Measurements from ENCODE around the gene PIWIL4. TPM values are rescaled to one million over a fixed set of nuclear protein-coding genes. Genes with fewer than 3 reads are reported as not detected.
"Not testable (repeated sequence)": the region's sequence is repeated elsewhere in the genome, so short reads cannot be mapped to it uniquely, and the experiment has no call there.

Gene PIWIL4
- total RNA-seq, 2 donors from 2014 or later = 0.16 to 0.35 TPM

DNA sequence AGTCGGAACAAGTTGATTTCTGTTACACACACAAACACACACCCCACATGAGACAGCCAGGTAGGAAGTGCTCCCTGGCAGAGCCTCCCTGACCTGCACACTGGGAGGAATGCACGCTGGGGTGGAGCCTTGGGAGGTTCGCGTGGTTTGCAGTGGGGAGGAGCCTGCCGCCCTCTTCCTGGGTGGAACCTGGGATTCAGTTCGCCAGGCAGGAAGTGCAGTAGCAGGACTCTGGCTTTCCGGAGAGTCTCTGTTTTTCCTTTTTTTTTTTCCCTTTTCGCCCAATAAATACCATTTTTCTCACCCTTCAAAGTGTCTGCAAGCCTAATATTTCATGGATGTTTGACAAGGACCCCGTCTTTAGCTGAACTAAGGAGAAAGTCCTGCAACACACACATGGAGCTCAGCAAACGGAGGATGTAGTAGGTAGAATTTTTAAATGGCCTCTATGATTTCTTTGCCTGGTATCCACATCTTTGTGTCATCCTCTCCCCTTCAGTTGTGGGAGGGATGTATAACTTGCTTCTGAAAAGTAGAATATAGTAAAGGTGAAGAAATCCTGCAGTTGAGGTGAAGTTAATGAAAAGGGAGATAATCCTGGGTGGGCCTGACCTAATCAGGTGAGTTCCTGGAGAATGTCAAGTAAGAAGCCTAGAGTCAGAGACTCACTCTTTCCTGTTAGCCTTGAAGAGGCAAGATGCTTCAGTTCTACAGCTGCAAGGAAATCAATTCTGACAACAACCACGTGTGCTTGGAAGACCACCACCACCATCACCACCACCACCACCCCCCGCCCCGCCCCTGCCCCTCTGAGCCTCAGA, 72.9 kb downstream of the PIWIL4 start:
- DNase-seq (ENCODE audit: low spot score in 2 of 2) = no peak
- ATAC-seq = no peak
- Mint-ChIP-seq H3K9me3 (peaks cover 0 to 4% of the 10 kb centered on the region in 2 donors), H3K27ac (no peak overlapping the region), H3K36me3 (no peaks in the 10 kb centered on the region)

DNA sequence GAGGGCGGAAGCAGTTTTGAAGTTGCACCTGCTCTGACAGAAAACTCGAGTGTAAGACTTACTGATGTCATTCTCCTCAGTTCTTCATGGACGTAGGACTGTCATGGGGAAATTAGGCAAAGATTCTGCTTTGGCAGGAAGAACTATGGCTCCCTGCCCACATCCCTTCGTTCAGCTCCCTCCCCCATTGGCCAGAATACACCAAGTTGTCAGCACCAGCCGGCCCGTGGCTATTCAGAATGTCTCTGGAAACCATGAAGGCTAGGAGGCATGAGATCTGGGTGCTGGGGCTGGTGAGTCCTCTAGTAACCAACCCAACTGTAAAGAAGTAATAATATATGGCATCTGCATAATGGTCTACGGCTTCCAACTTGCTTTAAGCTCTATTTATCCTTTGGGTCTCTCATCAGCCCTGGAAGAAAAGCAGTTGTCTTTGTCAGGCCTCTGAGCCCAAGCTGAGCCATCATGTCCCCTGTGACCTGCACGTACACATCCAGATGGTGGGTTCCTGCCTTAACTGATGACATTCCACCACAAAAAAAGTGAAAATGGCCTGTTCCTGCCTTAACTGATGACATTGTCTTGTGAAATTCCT, 74.1 kb downstream of the PIWIL4 start:
- Mint-ChIP-seq H3K36me3 (no peaks in the 10 kb centered on the region), H3K9me3 (peaks cover 0 to 4% of the 10 kb centered on the region in 2 donors), H3K27ac (no peak overlapping the region)
- ATAC-seq (no peak), DNase-seq (ENCODE audit: low spot score in 2 of 2) (no peak)

DNA sequence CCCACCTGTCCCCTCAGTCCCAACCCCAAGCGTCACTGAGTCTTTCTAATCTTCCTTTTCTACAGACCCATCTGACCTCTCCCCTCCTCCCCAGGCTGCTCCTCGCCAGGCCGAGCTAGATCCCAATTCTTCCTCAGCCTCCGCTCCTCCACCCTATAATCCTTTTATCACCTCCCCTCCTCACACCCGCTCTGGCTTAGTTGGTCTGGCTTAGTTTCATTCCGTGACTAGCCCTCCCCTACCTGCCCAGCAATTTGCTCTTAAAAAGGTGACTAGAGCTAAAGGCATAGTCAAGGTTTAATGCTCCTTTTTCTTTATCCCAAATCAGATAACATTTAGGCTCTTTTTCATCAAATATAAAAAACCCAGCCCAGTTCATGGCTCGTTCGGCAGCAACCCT, 76.0 kb downstream of the PIWIL4 start:
- H3K27ac Mint-ChIP-seq; H3K9me3 Mint-ChIP-seq; H3K36me3 Mint-ChIP-seq; DNase-seq (ENCODE audit: low spot score in 2 of 2); ATAC-seq: not testable (repeated sequence)

DNA sequence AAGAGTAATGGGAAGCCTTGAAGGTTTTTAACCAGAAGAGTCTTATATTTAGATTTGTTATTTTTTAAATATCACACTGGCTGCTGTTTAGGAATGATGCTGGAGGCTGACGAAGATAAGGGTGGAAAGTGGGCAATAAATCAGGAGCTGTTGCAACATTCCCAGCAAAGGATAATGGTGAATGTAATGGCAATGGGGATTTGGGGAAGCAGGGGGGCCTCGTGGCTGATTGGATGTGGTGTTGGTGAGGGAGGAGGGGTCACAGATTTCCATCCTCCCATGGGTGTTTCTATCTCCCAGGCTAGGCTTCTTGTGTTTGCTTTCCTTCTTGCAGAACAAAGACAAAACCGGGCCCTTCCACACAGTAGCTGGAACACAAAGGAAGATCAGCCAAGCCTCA, 80.8 kb downstream of the PIWIL4 start:
- DNase-seq (ENCODE audit: low spot score in 2 of 2) = no peak
- H3K9me3 Mint-ChIP-seq = no peaks in the 10 kb centered on the region
- ATAC-seq = no peak
- H3K27ac Mint-ChIP-seq = no peak overlapping the region
- no peaks in the 10 kb centered on the region for H3K36me3 Mint-ChIP-seq

DNA sequence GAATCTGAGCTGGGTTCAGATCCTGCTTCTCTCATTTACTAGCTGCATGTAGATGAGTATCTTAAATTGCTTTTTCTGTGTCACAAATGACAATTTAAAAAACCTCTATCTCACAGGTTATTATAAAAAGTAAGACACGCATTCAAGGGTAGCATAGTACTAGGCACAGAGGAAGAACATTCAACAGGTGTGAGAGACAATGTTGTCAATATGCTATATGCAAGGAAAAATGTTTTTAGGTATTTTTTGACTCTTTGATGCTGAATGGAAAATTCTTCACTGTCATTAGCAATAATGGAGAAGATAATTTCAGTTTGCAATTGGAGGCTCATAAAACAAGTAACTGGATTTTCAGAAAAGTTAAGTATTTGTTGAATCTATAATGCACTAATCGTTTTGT, 81.6 kb downstream of the PIWIL4 start:
- ATAC-seq (no peak), DNase-seq (ENCODE audit: low spot score in 2 of 2) (no peak)
- Mint-ChIP-seq H3K27ac (no peak overlapping the region), H3K9me3 (no peaks in the 10 kb centered on the region), H3K36me3 (no peaks in the 10 kb centered on the region)

DNA sequence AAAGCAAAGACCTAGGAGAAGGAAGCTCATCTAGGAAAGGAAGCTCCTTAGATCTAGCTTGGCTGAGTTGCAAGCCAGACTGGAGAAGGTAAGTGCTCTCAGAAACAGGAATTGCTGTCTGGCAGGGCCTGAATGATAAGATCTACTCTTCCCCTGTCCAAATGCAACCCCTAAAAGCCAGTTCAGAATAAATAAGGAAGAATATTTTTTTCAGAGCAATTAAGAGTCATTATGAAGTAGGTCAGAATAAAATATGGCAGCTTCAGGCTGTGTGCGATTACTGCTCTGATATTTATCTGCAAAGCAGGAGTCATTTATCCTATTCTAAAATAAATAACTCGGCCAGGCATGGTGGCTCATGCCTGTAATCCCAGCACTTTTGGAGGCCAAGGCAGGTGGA, 82.1 kb downstream of the PIWIL4 start:
- Mint-ChIP-seq H3K27ac (no peak overlapping the region), H3K36me3 (no peaks in the 10 kb centered on the region), H3K9me3 (no peaks in the 10 kb centered on the region)
- DNase-seq (ENCODE audit: low spot score in 2 of 2) (no peak), ATAC-seq (no peak)

DNA sequence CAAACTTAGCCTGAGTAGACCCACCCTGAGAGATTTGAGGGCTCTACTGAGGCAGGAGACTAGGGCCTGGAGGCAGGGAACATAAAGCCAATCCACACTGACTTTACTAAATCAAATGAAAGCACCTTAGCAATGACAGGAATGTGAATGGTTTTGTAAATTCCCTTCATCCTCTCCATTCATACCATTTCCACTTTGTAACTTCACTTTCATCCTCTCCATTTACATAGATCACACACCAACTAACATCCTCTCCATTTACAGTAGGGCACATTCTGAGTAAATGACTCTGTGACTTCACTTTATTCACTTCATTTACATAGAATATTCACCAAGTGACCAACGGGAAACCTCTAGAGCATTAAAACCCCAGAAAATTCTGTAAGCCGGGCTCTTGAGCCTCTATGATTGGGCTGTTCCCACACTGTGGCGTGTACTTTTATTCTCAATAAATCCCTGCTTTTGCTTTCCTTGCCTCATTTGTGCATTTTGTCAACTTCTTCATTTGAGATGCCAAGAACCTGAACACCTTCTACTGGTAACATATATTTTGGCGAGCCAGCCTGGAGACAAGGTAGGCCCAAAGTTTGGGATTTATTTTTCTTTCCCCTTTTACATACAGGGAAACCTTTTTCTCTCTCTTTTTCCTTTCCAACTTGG, 82.9 kb downstream of the PIWIL4 start:
- Mint-ChIP-seq H3K27ac (no peak overlapping the region), H3K36me3 (no peaks in the 10 kb centered on the region), H3K9me3 (no peaks in the 10 kb centered on the region)
- ATAC-seq (no peak), DNase-seq (ENCODE audit: low spot score in 2 of 2) (no peak)

DNA sequence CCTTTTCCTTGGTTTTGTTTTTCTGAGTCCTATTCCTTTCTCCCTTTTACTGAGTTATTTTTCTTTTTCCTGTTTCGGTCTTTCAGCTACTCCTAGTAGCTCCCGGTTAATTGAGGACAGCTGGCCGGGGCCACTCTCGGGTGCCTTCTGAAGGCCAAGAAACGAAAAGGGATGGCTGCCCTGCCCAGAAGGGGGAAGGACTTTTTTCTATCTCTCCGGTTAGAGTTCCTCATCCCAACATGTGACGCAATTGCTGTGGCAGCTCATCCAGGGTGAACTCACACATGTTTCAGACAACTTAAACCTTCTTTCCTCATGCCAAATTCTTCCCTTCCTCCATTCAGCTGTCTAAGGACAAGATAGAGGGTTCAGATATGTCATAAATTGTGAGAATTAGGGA, 83.6 kb downstream of the PIWIL4 start:
- no peak for DNase-seq (ENCODE audit: low spot score in 2 of 2)
- Mint-ChIP-seq H3K36me3 (no peaks in the 10 kb centered on the region), H3K9me3 (no peaks in the 10 kb centered on the region), H3K27ac (no peak overlapping the region)
- ATAC-seq = no peak

DNA sequence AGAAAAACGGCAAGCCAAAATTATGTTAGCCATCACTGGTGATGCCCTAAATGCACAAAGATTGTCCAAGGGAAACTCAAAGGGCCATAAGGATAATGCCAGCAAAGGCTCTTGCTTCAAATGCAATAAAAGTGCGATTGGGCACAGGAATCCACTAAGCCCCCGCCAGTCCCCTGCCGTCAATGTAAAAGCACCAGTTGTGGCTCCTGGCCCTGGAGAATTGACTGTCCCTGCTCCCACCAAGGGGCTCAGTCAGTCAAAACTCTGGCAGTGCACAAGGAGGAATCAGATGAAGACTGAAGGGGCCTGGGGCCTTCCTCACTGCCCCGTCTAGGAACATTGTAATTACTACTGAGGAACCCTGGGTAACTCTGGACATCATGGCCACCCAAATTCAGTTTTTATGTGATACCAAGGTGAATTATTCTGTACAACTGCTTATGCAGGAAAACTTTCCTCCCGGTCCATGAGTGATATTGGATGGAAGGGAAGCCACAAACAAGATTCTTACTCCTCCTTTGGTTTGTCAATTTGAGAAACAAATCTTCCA, 85.6 kb downstream of the PIWIL4 start:
- no peaks in the 10 kb centered on the region for H3K36me3 Mint-ChIP-seq
- DNase-seq (ENCODE audit: low spot score in 2 of 2) (no peak), ATAC-seq (no peak)
- no peaks in the 10 kb centered on the region for H3K9me3 Mint-ChIP-seq
- no peak overlapping the region for H3K27ac Mint-ChIP-seq

DNA sequence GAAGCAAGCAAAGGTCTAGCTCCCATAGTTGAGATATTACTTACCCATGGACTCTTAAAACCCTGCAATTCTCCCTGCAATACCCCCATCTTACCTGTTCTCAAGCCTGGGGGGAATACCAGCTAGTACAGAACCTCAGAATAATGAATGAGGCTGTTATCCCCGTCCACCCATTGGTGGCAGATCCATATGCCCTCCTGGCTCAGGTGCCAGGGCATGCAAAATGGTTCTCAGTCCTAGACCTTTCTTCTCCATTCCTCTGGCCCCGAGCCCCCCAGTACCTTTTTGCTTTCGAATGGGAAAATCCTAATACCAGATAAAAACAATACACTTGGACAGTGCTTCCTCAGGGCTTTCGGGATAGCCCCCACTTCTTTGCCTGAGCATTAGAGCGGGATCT, 86.4 kb downstream of the PIWIL4 start:
- H3K36me3 Mint-ChIP-seq = no peaks in the 10 kb centered on the region
- no peak for ATAC-seq
- H3K27ac Mint-ChIP-seq = no peak overlapping the region
- no peaks in the 10 kb centered on the region for H3K9me3 Mint-ChIP-seq
- DNase-seq (ENCODE audit: low spot score in 2 of 2) = no peak

DNA sequence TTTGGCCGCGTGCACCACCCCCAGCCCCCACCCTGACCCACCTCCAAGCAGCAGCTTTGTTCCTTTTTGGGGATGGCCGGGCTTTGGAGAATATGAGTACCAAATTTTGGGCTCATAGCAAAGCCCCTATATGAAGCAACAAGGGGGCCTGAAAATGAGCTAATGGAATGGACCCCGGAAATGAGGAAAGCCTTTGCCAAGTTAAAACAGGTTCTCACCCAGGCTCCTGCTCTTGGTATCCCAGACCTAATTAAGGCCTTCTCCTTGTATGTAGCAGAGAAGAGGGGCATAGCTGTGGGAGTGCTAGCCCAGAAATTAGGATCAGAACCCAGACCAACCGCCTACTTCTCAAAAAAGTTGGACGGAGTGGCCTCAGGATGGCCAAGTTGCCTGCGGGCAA, 87.0 kb downstream of the PIWIL4 start:
- ATAC-seq (no peak), DNase-seq (ENCODE audit: low spot score in 2 of 2) (no peak)
- Mint-ChIP-seq H3K27ac (no peak overlapping the region), H3K36me3 (no peaks in the 10 kb centered on the region), H3K9me3 (no peaks in the 10 kb centered on the region)

DNA sequence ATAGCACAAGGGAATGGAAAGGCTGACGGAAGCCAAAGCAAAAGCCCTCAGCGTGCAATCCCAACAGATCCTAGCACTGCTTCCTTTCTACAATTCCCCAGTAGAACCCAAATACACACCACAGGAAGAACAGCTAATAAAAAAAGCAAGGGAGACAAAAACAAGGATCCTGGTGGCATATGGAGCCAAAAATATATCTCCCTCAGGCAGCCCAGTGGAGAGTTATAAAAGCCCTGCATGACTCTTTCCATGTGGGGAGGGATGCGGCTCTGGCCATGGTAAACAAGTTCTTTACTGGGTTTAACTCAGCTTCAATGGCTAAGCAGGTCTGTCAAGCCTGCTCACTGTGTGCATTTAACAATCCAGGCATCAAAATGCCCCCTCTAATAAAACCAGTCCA, 88.1 kb downstream of the PIWIL4 start:
- no peak for ATAC-seq
- no peak for DNase-seq (ENCODE audit: low spot score in 2 of 2)
- H3K27ac Mint-ChIP-seq = no peak overlapping the region
- no peaks in the 10 kb centered on the region for H3K36me3 Mint-ChIP-seq
- H3K9me3 Mint-ChIP-seq = no peaks in the 10 kb centered on the region

DNA sequence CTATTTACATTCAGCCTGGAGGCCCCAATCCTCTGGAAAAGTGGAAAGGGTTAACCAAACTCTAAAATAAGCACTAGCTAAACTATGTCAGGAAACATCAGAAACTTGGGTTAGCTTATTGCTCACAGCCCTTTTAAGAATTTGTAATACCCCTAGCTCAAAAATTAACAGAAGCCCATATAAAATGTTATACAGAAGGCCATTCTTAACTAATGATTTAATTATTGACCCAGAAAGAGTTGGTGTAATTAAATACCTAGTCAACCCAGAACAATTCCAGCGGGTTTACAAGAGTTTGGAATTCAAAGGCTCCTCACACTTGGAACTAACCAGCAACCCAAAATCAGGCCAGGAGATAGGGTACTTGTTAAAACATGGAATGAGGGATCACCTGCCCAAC, 88.8 kb downstream of the PIWIL4 start:
- Mint-ChIP-seq H3K36me3 (no peaks in the 10 kb centered on the region), H3K9me3 (no peaks in the 10 kb centered on the region), H3K27ac (no peak overlapping the region)
- DNase-seq (ENCODE audit: low spot score in 2 of 2) (no peak), ATAC-seq (no peak)

DNA sequence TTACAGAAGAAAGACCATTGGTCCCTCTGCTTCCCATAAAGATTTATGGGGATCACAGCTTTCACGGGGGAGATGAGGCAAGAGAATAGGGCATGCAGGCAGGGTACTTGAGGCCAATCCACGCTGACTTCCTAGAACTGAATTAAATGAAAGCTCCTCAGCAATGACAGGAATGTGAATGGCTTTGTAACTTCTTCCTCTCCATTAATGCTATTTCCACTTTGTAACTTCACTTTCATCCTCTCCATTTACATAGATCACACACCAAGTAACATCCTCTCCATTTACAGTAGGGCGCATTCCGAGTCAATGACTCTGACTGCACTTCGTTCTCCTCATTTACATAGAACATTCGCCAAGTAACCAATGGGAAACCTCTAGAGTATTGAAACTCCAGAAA, 89.8 kb downstream of the PIWIL4 start:
- H3K36me3 Mint-ChIP-seq = no peaks in the 10 kb centered on the region
- no peak for DNase-seq (ENCODE audit: low spot score in 2 of 2)
- H3K9me3 Mint-ChIP-seq = no peaks in the 10 kb centered on the region
- H3K27ac Mint-ChIP-seq = no peak overlapping the region
- no peak for ATAC-seq

DNA sequence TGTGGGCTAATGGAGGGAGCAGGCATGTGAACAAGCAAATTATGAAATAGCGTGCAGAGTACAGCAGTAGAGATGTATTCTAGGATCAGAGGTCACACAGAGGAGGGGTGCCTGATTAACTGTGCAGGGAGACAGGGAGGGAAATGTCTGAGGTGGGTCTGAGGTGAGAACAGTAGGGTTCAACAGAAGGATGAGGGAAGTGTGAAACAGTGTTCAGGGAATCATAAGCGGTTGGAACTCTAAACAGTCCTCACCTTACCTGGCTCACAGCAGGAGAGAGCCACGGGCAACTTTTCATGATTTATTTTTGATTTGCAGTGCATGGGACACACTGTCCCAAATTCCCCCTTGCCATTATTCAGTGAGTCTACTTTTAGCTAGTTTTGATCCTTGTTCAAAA, 90.5 kb downstream of the PIWIL4 start:
- Mint-ChIP-seq H3K27ac (no peak overlapping the region), H3K36me3 (no peaks in the 10 kb centered on the region), H3K9me3 (no peaks in the 10 kb centered on the region)
- ATAC-seq = no peak
- no peak for DNase-seq (ENCODE audit: low spot score in 2 of 2)

DNA sequence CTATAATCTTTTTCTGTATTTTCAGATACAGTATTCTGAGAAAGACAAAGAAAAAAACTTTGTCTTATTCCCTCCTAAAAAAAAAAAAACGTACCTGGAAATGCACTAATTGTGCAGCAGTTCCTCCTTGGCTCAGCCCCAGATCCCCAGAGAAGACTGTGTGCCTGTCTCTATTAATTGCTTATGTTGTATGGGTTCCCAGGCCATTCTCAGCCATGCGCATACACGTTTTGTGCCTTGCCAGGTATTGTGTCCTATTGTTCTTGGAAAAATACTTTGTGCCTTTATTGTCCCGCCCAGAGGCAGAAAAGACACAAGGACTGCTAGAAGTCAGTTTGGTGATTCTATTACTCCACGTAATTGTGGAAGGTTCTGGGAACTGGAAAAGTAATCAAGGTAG, 91.2 kb downstream of the PIWIL4 start:
- DNase-seq (ENCODE audit: low spot score in 2 of 2) = no peak
- no peak overlapping the region for H3K27ac Mint-ChIP-seq
- H3K36me3 Mint-ChIP-seq = no peaks in the 10 kb centered on the region
- ATAC-seq = no peak
- no peaks in the 10 kb centered on the region for H3K9me3 Mint-ChIP-seq

DNA sequence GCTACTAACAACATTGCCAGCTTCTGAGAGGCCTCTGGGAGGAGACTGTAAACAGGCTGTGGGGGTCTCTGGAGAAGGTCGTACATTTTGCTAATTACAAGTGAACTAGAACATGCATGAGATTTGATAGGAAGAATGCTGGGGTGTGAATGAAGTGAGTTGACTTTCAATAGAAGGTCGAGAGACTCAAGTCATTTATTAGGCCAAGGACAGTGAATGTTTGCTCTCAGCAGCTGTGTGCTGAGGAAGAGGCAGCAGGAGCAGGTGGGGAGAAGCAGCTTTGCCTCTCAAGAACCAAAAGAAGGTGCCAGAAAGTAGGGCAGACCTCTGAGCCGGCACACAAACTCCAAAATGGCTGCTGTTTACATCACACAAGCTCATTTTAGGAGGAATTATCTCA, 91.7 kb downstream of the PIWIL4 start:
- DNase-seq (ENCODE audit: low spot score in 2 of 2) (no peak), ATAC-seq (no peak)
- Mint-ChIP-seq H3K9me3 (no peaks in the 10 kb centered on the region), H3K27ac (no peak overlapping the region), H3K36me3 (no peaks in the 10 kb centered on the region)
